Measurements from ENCODE around the gene PTPRD.

The PTPRD gene

GRCh38 chr9:8552732-8553131 is 2060.1 kb downstream of the PTPRD start:
- DNase-seq (ENCODE audit: low spot score): no peak
- in situ Hi-C loops (cut with MboI; ENCODE audit: low pct_unique_long_range_greater_than_20kb, low sequenced_read_pairs, unreplicated experiment): no loop called here
- TF ChIP-seq CTCF (IDR thresholded peaks at IDR 0.05; ENCODE audit: extremely low read depth, insufficient read depth, missing control alignments): no peak

GRCh38 chr9:8549214-8549613 is 2063.6 kb downstream of the PTPRD start:
- no peak for DNase-seq (ENCODE audit: low spot score)
- in situ Hi-C loops (cut with MboI; ENCODE audit: low pct_unique_long_range_greater_than_20kb, low sequenced_read_pairs, unreplicated experiment): no loop called here
- TF ChIP-seq CTCF (IDR thresholded peaks at IDR 0.05; ENCODE audit: extremely low read depth, insufficient read depth, missing control alignments): no peak

- in situ Hi-C loops (cut with MboI; ENCODE audit: low pct_unique_long_range_greater_than_20kb, low sequenced_read_pairs, unreplicated experiment): no loop called here
- no peak for TF ChIP-seq CTCF (IDR thresholded peaks at IDR 0.05; ENCODE audit: extremely low read depth, insufficient read depth, missing control alignments)
- no peak for DNase-seq (ENCODE audit: low spot score)
Measured at GRCh38 chr9:8543219-8543618, 2069.6 kb downstream of the PTPRD start.

- no peak for TF ChIP-seq CTCF (IDR thresholded peaks at IDR 0.05; ENCODE audit: extremely low read depth, insufficient read depth, missing control alignments)
- in situ Hi-C loops (cut with MboI; ENCODE audit: low pct_unique_long_range_greater_than_20kb, low sequenced_read_pairs, unreplicated experiment): no loop called here
- DNase-seq (ENCODE audit: low spot score): no peak
Measured at GRCh38 chr9:8542537-8542936, 2070.3 kb downstream of the PTPRD start.

- no peak for TF ChIP-seq CTCF (IDR thresholded peaks at IDR 0.05; ENCODE audit: extremely low read depth, insufficient read depth, missing control alignments)
- in situ Hi-C loops (cut with MboI; ENCODE audit: low pct_unique_long_range_greater_than_20kb, low sequenced_read_pairs, unreplicated experiment): no loop called here
- no peak for DNase-seq (ENCODE audit: low spot score)
Measured at GRCh38 chr9:8539681-8540197, 2073.1 kb downstream of the PTPRD start.

- in situ Hi-C loops (cut with MboI; ENCODE audit: low pct_unique_long_range_greater_than_20kb, low sequenced_read_pairs, unreplicated experiment): no loop called here
- TF ChIP-seq CTCF (IDR thresholded peaks at IDR 0.05; ENCODE audit: extremely low read depth, insufficient read depth, missing control alignments): no peak
- DNase-seq (ENCODE audit: low spot score): no peak
Measured at GRCh38 chr9:8536845-8537244, 2076.0 kb downstream of the PTPRD start.

GRCh38 chr9:8534828-8535227 is 2078.0 kb downstream of the PTPRD start:
- no peak for TF ChIP-seq CTCF (IDR thresholded peaks at IDR 0.05; ENCODE audit: extremely low read depth, insufficient read depth, missing control alignments)
- in situ Hi-C loops (cut with MboI; ENCODE audit: low pct_unique_long_range_greater_than_20kb, low sequenced_read_pairs, unreplicated experiment): no loop called here
- no peak for DNase-seq (ENCODE audit: low spot score)

All from GM13977 (cell line).